Glomerular visceral epithelial cell (primary cell): Measurements from ENCODE around the gene NCR2.
"Not testable (repeated sequence)": the region's sequence is repeated elsewhere in the genome, so short reads cannot be mapped to it uniquely, and the experiment has no call there.

Experiments
- DNase-seq: peaks from one replicate; pipeline ENCODE4 v3.0.0-alpha.2; 2016; ENCODE audit errors: extremely low spot score

Gene NCR2, protein sequence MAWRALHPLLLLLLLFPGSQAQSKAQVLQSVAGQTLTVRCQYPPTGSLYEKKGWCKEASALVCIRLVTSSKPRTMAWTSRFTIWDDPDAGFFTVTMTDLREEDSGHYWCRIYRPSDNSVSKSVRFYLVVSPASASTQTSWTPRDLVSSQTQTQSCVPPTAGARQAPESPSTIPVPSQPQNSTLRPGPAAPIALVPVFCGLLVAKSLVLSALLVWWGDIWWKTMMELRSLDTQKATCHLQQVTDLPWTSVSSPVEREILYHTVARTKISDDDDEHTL

DNA sequence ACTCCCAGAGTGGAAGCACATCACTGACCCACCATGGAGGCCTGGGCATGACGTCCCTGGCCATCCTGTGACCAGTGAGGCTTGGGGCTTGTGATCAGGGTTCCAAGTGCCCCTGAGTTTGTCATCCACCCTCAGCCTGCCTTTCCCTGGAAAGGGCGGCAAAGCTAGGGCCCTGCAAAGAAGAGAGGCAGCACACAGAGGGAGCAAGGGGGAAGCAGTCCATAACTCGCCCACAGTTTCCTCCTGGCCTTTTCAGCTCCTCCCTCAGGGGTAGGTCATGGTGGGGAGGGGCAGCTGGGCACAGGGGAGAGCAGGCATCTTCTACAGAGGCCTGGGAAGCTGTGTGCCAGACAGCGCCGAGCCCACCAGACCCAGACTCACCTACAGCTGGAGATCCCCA lies at the start of gene NCR2:
Gene NCR2, plus strand, starts transcription at position 313 of the 400 bp plus-strand sequence. CDS start 269 bp downstream, outside the sequence.
- no peak for DNase-seq

DNA sequence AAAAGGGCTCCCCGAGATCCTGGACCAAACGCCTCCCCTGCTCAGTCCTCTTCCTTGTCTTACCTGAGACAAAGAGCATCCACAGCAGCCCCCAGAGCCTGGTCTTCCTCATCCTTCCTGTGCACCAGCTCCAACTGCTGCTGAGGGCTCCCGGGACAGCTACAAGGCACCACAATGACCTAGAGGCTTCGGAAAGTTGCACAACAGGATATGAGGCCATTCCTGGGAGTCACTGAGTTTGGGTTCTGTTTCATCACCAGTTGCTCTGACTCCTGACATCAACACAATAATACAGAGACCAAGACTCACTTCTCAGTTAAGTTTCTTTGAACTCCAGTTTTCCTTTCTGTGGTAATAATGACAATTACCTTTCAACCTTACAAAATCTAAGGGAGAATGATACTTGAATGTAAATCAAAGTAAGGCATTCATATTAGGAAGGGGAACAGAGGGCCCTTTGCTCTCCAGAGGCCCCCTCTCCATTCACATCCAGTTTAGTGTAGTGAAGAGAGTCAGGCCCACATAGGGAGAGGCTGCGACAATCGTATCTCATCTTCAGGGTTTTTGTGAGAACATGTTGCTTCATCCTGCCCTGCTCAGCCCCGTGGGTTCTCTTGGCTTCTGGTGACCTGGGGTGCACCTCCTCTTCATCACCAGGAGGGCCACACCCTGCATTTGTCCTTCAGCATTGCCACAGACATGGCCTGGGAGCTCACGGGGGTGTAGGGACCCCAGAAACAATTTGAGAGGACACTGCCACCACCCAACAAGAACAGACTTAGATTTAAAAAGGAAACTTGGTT lies 48.7 kb upstream of the NCR2 start, which contains the start of gene TREM1:
Gene TREM1, minus strand, starts transcription at position 139 of the 803 bp plus-strand sequence. Its CDS starts 27 bp downstream, at position 112.
- peak; percentile 9 for DNase-seq

DNA sequence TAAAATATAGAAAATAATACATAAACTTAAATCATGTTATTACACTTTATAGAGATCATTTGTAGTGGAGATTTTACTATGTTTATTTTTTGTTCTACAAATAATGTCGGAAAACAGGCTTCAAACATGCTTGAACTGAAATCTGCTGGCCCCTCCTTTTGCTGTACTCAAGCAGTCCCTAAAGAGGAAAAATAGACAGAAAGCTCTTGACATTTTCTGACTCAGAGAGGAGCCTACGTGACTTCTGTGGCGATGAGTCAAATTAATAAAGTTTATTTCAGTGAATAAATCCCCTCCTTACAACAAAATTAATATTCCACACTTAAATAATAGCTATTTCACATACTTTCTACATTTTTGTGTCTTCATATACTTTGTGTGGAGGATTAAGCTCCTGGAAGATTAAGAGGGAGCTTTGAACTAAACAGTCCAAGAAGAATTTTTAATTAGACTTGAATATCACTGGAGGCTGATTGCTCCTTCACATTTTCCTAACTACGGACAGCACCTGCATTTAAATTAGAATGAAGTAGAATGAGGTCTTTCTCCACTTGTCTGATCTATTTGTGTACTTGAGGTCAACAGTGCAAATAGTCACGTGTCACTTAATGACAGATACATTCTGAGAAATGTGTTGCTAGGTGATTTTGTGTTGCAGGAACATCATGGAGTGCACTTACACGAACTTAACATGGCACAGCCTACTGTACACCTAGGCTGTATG lies 47.2 kb upstream of the NCR2 start:
- DNase-seq, result no peak

DNA sequence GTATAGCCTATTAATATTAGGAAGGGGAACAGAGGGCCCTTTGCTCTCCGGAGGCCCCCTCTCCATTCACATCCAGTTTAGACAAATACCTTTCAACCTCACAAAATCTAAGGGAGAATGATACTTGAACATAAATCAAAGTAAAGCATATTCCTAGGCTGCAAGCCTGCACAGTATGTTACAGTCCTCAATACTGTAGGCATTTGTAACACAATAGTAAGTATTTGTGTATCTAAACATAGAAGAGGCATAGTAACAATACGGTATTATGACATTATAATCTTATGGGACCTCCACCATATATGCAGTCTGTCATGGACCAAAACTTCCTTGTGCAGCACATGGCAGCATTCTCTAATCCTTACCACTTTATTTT lies 46.7 kb upstream of the NCR2 start:
- no peak for DNase-seq

DNA sequence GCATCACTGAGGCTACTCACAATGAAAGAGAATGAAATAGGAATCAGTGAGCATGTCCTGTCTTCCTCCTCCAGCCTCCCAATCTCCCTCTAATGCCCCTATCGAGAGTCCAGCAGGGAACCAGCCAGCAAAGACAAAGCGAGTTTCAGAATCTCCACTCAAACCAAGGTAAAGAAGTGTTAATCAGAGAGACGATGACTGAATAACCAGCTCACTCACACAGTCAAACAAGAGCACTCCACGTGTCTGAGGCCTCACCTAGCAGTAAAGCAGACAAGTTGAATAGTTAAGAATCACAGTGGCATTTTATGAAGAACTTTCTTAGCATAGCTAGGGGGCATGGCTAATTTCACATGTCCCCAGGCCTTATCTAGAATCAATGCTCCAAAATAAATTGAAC lies 45.6 kb upstream of the NCR2 start:
- no peak for DNase-seq

DNA sequence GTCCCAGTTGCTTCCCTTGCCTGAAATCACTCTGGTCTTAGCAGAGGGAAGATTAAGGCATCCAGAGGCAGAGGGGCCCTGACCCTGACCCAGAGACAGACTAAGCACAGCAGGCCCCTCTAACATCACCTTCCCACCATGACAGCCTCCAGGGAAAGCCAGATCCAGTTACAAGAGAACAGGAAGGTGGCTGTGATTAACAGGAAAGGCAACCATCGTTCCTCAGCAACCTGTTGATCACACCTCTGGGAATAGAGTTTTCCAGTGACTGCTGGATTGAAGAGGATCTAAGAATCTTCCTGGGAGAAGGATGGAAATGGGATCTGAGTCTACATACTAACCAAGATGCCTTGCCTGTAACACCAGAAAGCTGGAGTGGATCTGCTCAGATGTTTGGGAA lies 43.7 kb upstream of the NCR2 start:
- no peak for DNase-seq

DNA sequence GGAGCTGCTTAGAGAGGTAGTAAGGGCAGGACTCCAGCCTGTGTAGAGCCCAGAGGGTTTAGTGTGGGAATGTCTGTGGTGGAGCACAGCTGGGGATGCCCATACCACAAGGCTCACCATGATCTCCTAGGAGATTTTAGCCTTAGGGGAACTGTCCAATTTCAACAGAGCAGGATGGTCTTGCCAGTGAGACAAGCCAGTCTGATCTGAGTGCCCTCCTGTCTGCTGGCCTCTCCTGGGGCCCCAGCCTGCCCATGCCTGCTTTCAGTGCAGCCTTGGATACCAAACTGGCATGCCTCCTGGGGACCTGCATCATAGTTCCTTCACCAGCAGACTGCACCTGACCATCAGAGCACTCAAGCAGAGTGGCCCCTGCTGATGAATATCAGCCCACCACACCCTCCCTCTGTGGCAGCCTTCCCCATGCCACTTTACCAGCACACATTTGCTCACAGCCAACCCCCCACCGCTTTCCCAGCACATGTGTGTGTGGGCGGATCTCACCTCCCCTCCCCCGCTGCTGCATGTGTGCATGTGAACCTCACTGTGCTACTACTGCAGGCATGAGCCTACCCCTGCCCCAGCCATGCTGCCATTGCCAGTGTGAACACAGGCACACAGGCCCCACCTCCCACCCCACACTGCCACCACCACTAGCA lies 41.1 kb upstream of the NCR2 start:
- no peak for DNase-seq

DNA sequence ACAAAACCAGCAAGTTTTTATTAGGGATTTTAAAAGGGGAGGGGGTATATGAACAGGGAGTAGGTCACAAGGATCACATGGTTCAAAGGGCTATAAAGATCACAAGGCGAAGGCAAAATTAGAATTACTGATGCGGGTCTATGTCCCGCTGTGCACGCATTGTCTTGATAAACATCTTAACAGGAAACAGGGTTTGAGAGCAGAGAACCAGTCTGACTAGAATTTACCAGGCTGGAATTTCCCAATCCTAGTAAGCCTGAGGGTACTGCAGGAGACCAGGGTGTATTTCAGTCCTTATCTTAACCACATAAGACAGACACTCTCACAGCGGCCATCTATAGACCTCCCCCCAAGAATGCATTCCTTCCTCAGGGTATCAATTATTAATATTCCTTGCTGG lies 38.2 kb upstream of the NCR2 start:
- DNase-seq, result not testable (repeated sequence)

DNA sequence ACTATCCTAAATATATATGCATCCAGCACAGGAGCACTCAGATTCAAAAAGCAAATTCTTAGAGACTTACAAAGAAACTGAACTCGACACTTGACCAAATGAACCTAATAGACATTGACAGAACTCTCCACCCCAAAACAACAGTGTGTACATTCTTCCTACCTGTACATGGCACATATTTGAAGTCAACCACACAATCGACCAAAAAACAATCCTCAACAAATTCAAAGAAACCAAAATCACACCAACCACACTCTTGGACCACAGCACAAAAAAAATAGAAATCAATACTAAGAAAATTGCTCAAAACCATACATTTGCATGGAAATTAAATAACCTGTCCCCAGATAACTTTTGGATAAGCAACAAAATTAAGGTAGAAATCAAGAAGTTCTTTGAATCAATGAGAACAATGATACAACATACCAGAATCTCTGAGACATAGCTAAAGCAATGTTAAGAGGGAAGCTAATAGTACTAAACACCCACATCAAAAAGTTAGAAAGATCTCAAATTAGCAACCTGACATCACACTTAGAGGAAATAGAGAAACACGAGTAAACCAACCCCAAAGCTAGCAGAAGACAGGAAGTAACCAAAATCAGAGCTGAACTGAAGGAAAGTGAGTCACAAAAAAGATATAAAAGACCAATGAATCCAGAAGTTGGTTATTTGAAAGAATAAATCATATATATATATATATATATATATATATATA lies 36.5 kb upstream of the NCR2 start:
- no peak for DNase-seq

DNA sequence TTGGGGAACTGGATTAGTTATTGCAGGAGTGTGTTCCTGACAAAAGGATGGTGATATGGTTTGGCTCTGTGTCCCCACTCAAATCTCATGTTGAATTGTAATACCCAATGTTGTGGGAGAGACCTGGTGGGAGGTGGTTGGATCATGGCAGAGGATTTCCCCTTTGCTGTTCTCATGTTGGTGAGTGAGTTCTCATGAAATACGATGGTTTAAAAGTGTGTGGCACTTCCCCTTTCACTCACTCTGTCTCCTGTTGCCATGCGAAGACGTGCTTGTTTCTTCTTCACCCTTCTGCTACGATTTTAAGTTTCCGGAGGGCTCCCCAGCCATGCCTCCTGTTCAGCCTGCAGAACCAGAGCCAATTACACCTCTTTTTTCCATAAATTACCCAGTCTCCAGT lies 32.8 kb upstream of the NCR2 start:
- DNase-seq, result no peak

DNA sequence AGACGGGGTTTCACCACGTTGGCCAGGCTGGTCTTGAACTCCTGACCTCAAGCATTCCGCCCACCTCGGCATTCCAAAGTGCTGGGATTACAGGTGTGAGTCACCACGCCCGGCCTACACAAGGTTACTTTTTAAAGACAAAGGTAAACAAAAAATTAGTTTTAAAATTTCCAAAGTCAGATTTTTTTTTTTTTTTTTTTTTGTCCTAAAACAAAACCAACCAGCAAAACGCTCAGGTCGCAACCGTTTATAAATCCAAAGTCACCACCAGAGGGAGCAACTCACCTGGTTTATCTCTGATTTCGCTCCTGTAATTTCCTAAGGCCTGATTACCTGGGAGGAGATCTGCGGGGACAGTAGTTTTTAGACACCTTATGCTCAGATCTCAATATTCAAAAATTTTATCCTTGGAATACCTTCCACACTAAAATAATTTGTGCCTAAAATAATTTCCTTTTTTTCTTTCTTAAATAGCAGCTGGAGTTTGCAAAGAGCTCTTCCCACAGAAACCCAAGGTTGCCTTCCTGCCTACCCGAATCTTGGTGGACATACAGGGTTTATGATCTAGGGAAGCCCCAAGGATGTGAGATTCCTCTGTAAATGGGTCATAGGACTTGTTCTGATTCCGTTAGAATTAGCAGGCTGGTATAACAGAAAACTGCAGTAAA lies 29.1 kb upstream of the NCR2 start:
- peak; percentile 33 for DNase-seq

DNA sequence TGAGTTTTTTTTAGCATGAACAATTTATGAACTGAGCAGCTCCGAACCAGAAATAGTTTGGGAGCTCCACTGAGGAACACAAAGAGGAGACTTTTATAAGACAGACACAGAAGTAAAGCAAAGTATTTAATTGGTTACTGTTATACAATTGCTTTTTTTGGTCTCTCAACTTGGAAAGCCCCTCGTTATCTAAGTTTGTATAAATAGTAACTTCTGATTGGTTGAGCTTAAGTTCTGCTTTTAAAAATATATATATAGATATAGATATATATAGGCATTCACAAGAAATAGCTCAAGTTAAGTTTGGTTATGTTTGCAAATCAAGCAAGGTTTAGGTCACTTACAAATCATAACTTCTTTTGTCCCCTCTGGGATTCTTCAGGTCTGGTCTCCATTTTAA lies 20.2 kb upstream of the NCR2 start:
- DNase-seq, result no peak

DNA sequence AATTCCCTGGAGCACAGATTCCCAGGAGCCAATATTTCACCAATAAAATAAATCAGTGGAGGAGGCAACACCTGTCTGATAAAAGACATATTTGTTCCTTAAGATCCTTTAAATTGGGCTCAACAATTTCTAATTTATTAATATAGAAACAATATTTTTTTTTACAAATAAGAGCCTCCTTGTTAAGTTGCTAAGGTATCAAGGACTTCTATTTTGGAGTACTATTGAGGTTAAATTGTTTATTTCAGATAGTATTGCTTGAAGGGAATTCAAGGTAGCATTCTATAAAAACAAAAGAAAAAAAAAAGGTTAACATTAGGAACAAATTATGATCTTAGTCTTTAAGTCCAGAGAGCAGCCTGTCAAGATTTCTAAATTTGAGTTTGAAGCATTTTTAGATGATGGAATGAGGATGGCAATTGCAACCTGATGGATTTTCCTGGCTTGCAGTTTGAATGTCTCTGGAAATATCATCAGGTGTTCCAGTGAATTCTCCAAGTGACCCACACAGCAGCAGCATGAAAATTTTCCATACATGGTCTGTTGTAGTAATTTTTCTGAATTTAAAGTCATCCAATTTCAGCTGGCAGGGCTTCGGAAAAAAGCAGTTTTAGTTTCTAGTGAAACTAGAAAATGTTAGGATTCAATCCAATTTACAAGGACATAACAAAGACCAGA lies 19.3 kb upstream of the NCR2 start:
- no peak for DNase-seq

DNA sequence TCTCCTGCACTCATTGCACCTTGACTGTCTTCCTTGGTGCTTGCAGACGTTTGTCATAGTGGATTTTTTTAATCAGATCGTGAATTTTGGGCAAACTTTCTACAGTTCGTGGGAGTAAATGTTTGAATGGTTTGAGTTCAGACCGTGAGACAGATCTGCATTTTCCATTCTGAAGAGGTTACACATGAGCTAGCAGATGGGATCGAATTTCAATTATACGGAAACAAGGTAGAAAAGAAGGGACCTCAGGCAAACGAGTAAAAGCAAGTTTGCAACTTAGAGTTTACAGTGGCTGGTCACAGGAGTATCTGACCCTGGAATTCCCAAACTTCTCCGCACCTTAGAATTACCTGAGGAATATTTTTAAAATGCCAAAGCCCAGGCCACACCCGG lies 17.2 kb upstream of the NCR2 start:
- no peak for DNase-seq

DNA sequence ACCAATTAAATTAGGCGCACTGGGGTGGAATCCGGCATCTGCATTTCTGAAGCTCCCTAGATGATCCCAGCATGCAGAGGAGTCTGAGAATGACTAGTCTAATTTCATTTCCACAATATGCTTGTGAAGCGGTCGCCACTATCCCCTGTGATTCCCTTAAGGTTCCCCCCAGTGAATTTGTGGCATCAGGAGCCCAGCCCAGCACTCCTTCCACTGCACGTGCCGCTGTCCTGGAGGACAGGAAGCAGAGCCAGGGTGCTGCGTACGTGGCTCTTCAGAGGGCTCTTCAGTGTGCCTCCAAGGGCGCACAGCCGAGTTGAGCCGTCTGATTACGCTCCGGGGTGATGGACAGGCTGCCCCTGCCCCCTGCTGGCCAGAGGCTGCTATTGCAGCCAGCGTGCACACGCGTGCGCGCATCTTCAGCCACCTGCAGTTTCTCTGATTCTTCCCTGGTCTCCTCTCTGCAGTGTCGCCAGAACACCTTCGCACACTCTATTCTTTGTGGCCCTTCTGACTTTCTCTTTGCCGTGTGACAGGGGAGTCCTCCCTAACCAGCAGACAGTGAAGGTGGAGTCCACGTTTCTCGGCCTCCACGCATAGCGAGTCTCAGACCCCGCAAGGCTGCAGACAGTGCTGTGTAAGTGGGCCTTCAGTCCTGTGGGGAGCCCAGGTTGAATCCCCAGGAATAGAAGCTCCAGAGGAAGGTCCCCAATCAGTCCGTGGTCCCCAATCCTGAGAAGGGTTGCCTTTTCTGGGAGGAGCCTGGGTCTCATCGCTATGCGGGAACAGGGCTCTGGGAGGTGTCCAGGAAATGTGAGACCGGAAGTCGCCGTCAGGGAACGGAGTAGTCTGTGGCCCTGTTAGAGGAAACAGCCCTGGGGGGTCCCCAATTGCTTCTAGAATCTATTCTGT lies 16.5 kb upstream of the NCR2 start:
- DNase-seq, result peak; percentile 76

DNA sequence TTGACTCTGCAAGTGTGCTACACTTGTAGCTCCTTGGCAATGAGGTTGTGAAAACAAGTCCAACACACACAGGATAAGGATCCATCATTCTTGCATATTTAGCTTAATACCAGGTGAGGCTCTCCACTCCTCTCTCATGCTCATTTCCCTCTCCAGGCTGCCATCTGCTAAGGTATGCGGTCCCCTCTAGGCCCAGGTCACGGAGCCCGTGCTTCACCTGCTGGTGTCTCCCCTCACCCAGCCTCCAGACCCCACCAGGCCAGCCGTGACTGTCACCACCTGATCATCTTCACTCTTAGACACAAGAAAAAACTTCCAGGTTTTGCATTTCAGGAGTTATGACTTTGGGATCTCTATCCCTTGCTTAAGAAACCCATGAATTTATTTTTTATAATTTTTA lies 14.2 kb upstream of the NCR2 start:
- DNase-seq, result no peak

DNA sequence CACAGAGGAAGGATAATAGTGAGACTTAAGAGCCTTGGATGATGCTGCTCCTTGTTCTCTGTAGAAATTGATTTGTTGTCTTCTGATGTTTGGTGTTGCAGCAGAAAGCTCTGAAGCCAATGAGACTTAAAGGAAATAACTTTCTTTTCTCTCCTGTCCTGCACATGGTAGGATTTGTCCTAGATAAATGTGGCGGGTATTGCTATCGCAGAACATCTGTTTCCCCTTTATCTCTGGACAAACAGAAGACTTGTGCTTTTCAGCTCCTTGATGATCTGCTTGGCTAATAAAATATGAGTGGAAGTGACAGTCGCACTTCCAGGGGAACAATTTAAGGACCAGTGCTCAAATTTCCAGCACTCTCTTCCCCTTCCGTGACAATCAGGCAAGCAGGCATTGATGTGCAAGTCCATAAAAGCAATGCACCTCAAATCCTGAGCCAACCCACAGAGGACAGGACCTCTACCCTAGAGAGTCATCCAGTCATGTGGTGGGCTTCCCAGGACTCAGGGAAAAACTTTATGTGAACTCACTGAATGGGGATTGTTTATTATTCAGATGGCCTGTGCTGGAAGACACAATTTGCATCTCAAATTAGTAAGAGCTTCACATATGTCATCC lies 9.9 kb upstream of the NCR2 start:
- DNase-seq, result no peak

DNA sequence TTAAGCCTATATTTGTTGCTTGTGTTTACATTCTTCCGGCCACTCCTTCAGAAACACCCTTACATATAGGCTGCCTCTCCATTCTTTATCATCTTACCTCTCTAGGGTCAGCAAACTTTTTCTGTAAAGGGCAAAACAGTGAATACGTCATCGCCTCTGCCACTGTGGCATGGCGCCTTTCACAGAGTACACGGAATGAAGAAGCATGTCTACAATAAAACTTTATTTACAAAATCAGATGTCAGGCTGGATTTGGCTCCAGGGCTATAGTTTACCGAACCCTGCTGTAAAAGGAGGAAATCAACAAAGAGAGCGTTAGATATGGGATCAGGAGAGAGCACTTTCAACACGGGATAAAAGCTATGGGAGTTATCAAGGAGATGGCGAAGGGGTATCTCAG lies 9.3 kb upstream of the NCR2 start:
- DNase-seq, result no peak

DNA sequence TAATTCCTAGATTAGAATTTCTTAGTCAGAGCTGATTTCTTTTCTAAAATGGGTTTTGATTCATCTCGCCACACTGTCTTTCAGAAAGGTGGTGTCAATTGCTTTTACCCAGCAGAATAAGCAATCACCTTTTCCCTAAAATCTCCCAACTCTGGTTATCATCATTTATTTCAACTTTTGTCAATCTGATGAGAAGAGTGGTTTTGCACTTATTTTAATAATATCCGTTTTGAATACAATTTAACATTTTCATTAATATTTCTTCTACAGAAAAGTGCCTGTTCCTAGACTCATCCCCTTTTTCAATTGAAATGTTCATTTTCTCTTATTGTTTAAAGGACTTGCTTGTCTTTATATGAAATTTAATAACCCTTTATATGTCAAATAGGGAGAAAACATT lies 8.2 kb upstream of the NCR2 start:
- no peak for DNase-seq
